Measurements from ENCODE around the gene MYO7B. TPM values are rescaled to one million over a fixed set of nuclear protein-coding genes. Genes with fewer than 3 reads are reported as not detected.

MYO7B gene
- total RNA-seq, 2 donors from 2014 or later = 0.16 to 0.19 TPM

GRCh38 chr2:127664065-127664894, 128.8 kb downstream of the MYO7B start:
- Mint-ChIP-seq H3K4me1 (no peaks in the 10 kb centered on the region), H3K9me3 (no peaks in the 10 kb centered on the region), H3K27ac (no peak overlapping the region), H3K27me3 (peaks cover 46% of the 10 kb centered on the region), H3K36me3 (ENCODE audit: low read depth) (no peaks in the 10 kb centered on the region), H3K4me3 (no peak overlapping the region)
- no peak for ATAC-seq (replicated peaks)

DNA sequence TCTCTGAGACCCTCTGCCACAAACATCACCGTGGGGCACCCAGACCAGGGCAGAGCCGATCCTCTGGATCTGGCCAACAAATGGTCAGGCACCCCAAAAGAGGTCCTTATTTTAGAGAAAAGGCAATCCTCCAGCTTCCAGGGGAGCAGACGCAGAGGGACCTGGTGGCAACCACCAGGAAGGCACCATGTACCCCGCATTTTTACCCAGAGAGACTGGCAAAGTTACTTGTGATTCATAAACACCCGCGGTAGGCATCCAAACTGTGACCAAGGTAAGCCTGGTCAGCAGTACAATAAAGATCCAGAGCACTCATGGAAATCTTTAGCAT, 129.4 kb downstream of the MYO7B start:
- no peak overlapping the region for H3K4me3 Mint-ChIP-seq
- H3K36me3 Mint-ChIP-seq (ENCODE audit: low read depth) = no peaks in the 10 kb centered on the region
- H3K27me3 Mint-ChIP-seq = peaks cover 47% of the 10 kb centered on the region
- no peak overlapping the region for H3K27ac Mint-ChIP-seq
- H3K9me3 Mint-ChIP-seq = no peaks in the 10 kb centered on the region
- no peaks in the 10 kb centered on the region for H3K4me1 Mint-ChIP-seq
- no peak for ATAC-seq (replicated peaks)

DNA sequence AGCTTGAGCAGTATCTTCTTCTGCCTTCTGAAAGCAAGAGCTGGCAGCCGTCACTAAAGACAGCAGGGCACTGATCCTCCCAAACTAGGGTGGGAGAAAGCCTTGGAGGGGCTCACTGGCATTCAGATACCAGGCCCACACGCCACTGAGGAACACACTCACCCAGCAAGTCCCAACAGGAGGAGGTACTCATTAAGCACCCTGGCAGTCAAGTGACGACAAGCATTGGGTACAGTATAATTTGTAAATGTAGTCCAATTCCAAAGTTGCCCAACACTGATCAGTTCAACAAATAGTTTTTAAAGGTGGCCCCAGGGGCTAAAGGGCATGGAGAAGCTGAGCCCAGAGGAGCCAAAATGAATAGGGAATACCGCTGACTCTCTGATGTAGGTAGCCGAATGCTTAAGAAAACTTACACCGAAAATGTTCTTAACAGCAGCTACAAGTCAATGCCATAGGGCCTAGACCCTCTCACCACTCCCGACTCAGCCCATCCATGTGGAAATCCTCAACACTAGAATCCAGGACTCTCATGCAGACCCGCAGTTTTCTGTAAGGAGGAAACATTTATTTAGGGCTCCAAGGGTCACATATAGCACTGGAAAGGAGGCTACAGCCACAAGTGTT, 129.9 kb downstream of the MYO7B start:
- Mint-ChIP-seq H3K4me1 (no peaks in the 10 kb centered on the region), H3K27ac (no peak overlapping the region), H3K36me3 (ENCODE audit: low read depth) (no peaks in the 10 kb centered on the region), H3K4me3 (no peak overlapping the region), H3K9me3 (no peaks in the 10 kb centered on the region), H3K27me3 (peaks cover 52% of the 10 kb centered on the region)
- no peak for ATAC-seq (replicated peaks)

DNA sequence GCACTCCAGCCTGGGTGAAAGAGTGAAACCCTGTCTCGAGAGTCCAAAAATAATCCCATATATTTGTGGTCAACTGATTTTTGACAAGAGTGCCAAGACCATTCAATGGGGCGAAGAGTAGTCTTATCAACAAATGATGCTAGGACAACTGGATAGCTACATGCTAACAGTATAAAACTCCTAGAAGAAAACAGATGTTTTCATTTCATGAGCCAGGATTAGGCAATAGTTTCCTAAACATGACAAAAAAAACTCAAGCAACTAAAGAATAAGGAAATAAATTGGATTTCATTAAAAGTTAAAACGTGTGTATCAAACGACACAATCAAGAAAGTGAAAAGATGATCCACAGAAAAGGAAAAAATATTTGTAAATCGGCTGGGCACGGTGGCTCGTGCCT, 133.6 kb downstream of the MYO7B start:
- no peaks in the 10 kb centered on the region for H3K4me1 Mint-ChIP-seq
- H3K27me3 Mint-ChIP-seq = peaks cover 48% of the 10 kb centered on the region
- H3K36me3 Mint-ChIP-seq (ENCODE audit: low read depth) = no peaks in the 10 kb centered on the region
- H3K27ac Mint-ChIP-seq = no peak overlapping the region
- no peaks in the 10 kb centered on the region for H3K9me3 Mint-ChIP-seq
- no peak overlapping the region for H3K4me3 Mint-ChIP-seq
- ATAC-seq (replicated peaks) = no peak

- no peaks in the 10 kb centered on the region for H3K36me3 Mint-ChIP-seq (ENCODE audit: low read depth)
- H3K27me3 Mint-ChIP-seq = peaks cover 47% of the 10 kb centered on the region
Observed at GRCh38 chr2:127670055-127670956, 134.8 kb downstream of the MYO7B start.

DNA sequence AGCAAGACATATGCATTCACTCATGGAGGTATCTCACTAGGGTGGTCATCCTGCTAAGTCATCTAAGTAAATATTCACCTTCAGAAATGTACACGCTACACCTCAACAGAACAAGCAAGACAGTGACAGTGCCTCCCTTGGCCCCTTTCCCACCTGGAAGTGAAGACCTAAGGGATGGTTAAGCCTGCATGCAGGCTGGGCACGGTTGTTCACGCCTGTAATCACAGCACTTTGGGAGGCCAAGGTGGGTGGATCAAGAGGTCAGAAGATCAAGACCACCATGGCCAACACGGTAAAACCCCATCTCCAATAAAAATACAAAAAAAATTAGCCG, 135.4 kb downstream of the MYO7B start:
- Mint-ChIP-seq H3K9me3 (no peaks in the 10 kb centered on the region), H3K4me3 (no peak overlapping the region), H3K27me3 (peaks cover 45% of the 10 kb centered on the region), H3K4me1 (no peaks in the 10 kb centered on the region), H3K27ac (no peak overlapping the region), H3K36me3 (ENCODE audit: low read depth) (no peaks in the 10 kb centered on the region)
- no peak for ATAC-seq (replicated peaks)

More at GRCh38 chr2:127670055-127670956, 134.8 kb downstream of the MYO7B start:
- H3K4me1 Mint-ChIP-seq = no peaks in the 10 kb centered on the region
- H3K4me3 Mint-ChIP-seq = no peak overlapping the region
- H3K9me3 Mint-ChIP-seq = no peaks in the 10 kb centered on the region
- H3K27ac Mint-ChIP-seq = no peak overlapping the region
- ATAC-seq (replicated peaks) = no peak

DNA sequence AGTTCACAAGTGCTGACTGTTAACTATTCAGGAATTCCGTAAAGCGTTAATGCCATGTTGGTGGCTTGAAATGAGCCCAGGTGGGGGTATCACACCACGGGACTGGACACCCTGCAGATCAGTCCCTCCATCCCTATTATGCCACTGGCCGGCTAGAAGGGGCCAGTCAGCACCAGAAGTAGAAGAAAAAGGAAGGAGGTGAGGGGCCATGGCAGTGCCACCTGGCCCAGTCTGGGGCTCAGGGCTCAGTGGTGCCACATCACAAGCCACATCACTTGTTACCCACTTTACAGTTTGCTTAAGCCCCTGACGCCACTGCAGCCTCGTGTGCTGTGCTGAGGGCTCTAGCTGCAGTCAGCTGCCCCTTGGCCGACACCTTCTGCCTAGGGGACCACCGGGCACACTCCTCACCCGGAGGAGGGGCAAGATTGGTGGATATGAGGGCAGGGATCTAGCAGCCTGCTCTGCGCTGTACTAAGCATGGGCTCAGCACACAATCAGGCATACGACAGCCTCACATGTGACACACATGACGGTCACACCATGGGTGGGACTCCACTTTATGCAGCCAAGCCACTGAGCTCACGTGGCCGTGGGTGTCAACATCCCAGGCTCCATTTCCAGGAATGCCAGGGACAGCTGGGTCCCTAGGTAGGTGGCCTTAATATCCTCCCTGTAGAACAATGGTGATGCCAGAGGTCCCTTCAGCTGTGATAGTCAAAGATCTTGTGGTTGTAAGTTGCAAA, 136.2 kb downstream of the MYO7B start:
- Mint-ChIP-seq H3K36me3 (ENCODE audit: low read depth) (no peaks in the 10 kb centered on the region), H3K27me3 (peaks cover 47% of the 10 kb centered on the region), H3K9me3 (no peaks in the 10 kb centered on the region), H3K27ac (no peak overlapping the region), H3K4me1 (no peaks in the 10 kb centered on the region), H3K4me3 (no peak overlapping the region)
- no peak for ATAC-seq (replicated peaks)

DNA sequence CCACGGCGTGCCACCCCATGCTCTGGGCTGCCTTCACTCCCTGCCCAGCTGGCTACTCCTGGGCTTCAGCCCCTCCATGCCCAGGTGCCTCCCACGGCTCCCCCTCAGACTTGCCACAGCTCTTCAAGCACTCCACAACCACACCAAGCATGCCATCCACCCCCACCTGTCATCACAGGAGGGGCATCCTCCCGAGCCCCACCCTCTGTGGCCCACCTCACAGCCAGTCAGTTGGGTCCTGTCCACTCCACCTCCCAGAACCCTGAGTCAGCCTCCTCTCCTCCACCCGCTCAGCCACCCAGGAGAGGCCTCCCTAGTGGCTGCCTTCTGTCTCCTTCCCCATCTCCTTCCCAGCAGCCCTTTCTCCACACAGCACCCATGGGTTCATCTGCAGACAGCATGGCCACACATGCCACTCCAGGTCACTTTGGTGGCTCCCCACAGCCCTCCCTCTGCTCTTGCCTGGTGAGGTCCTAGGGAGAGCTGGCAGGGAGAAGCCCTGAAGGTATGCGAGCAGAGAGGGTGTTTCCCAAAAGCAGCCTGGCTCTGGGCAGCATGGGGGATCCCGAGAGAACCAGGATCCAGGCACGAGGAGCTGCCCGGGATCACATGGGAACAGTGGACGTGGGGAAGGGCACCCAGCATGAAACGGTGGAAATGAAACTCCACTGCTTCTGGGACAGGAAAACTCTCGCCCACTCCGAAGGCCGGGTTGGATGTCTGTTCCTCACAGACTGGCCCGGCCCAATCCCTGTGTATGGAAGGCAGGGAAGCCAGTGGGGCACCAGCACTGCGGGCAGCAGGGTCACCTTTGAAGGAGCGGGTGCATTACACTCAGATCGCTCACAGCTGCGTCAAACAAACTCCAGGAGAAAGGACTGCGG, 137.1 kb downstream of the MYO7B start:
- Mint-ChIP-seq H3K9me3 (no peaks in the 10 kb centered on the region), H3K4me3 (no peak overlapping the region), H3K27ac (no peak overlapping the region), H3K27me3 (peaks cover 50% of the 10 kb centered on the region), H3K4me1 (no peaks in the 10 kb centered on the region), H3K36me3 (ENCODE audit: low read depth) (no peaks in the 10 kb centered on the region)
- no peak for ATAC-seq (replicated peaks)

DNA sequence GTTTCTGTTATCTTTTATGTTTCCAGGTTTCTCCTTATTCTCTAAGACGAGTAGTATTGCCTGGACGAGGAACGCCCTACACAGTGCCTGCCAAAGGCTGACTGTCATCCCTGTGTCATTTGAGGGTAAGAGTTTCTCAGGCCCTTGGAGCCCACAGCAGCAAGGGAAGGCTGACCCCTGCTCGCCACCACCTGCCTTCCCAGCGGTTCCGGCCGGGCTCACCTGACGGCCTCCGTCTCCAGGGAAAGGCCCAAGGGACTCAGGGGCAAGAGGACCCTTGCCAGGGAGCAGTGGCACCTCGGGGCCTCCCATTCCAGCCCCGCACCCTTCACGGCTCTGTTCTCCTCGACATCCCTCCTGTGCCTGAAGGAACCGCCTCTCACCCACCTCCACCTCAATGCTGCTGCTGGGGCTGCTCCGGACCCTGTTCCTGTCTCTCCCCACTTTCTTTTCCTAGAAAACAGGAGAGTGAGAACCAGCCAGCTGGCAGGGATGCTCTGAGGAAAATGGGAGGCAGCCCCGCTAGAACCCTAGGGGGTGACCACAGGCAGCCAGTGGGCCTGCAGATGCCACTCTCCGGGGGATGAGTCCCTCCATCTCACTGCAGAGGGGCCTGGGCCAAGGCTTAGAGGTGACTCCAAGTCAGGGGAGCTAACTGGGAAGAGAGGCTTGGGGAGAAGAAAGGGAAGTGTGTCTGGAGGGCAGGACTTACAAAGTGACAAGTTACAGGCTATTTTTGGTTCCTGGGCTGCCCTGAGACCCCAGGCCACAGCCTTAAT, 138.0 kb downstream of the MYO7B start:
- Mint-ChIP-seq H3K4me1 (no peaks in the 10 kb centered on the region), H3K9me3 (no peaks in the 10 kb centered on the region), H3K4me3 (peak overlapping the region; percentile 77), H3K27ac (no peak overlapping the region), H3K36me3 (ENCODE audit: low read depth) (no peaks in the 10 kb centered on the region), H3K27me3 (peaks cover 55% of the 10 kb centered on the region)
- ATAC-seq (replicated peaks) = no peak

DNA sequence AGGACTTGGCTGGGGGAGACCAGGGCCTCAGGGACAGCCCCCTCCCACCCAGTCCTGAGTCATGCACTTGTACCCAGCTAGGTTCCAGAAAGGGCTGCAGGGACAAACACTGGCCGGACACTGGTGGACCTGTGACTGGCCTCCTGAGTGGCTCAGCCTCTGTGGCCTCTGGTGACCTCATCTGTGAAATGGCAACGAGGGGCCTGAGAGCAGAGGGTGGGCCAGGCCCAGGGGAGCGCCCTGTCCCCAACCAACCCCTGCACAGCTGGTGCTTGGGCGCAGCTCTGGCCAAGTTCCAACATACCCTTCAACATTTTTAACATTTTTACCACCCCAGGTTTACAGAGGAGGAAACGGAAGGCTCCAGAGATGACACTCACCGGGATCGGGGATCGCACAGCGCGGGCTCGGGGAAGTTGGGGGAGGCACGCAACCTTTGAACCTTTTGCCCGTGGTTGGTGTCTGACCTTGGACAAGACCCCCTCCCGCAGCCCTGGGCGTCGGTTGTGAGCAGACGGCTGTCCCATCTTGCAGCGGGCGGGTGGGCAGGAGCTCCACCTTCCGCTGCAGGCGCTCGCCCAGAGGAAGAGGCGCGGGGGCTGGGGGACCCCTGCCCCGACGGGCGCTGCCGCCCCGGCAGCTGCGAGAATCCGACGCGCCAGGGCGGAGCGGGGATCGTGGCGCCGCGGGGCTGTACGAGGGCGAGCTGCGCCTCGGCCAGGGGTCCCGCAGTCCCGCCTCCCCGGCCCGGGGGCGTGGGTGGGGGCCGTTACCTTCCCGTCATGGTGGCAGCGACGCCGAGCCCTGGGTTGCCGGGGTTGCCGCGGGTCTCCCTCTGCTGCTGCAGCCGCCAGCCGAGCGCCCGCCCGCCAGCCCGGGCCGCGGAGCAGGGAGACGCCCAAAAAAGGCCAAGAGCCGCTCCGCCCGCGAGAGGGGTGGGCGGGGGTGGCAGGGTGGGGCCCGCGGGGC, 139.0 kb downstream of the MYO7B start:
- Mint-ChIP-seq H3K36me3 (ENCODE audit: low read depth) (no peaks in the 10 kb centered on the region), H3K4me3 (peak overlapping the region; percentile 77), H3K9me3 (no peaks in the 10 kb centered on the region), H3K4me1 (no peaks in the 10 kb centered on the region), H3K27me3 (peaks cover 54% of the 10 kb centered on the region), H3K27ac (no peak overlapping the region)
- ATAC-seq (replicated peaks) = peak; percentile 32

- H3K27me3 Mint-ChIP-seq = peaks cover 47% of the 10 kb centered on the region
- H3K4me1 Mint-ChIP-seq = no peaks in the 10 kb centered on the region
- peak within 1 kb of the TSS; percentile 77 for H3K4me3 Mint-ChIP-seq
- H3K36me3 Mint-ChIP-seq (ENCODE audit: low read depth) = no peaks in the 10 kb centered on the region
- H3K9me3 Mint-ChIP-seq = no peaks in the 10 kb centered on the region
- no peak within 1 kb of the TSS for H3K27ac Mint-ChIP-seq
- ATAC-seq (replicated peaks) = no peak
Observed at GRCh38 chr2:127675331-127676261, 140.1 kb downstream of the MYO7B start, which contains the start of gene LIMS2. Gene LIMS2, minus strand, starts transcription at chr2:127675530. Its CDS starts 506 bp downstream, at chr2:127675024.

All from activated T-helper 17 cell treated with anti-CD3 and anti-CD28 coated beads, Interleukin-2, amount 50 U/mL, for 72 hours (primary cell).